GM21576 (cell line): Measurements from ENCODE around the gene UST.
"Not testable (repeated sequence)": the region's sequence is repeated elsewhere in the genome, so short reads cannot be mapped to it uniquely, and the experiment has no call there.

ENCODE experiments used
- ATAC-seq: cut with Tn5 transposase; IDR thresholded peaks from one replicate; pipeline ENCODE4 v1.9.1; 2021; ENCODE audit warnings: mild to moderate bottlenecking, moderate library complexity; ENCODE audit not compliant: unreplicated experiment

The UST gene

DNA sequence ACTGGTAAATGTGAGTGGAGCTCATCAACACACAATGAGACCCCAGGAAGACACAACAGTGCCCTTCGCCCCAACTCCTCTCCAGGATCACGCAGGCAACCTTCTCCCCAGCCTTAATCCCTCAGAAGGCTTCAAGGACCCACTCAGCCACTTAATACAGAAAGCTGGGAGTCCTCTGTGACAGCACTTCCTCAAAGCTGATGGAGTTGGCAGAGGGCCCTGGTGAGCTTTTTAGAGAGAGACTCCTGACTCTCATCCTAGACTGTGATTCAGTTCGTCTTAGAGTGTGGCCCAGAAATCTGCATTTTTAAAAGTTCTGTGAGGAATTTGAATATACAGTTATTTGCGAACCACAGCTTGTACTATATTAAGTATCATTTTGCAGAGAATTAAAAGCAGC is 187.7 kb downstream of the UST start:
- ATAC-seq = no peak

DNA sequence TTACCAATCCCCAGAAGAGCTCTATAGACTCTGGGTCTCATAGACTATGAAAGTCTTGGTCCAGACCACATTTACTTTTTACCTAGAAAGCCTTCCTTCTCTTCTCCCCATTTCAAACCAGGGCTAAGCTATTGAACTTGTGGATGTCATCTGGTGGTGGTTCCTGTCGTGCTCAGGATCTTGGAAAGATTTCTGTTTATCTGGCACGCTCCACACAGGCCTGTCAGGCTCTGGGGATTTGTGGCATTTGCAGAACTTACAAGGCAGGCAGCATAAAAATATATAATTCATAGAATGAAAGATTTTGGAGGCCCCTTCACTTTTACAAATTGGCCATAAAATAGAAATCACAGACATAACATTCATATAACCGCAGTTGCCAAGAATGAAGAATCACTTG is 188.1 kb downstream of the UST start:
- ATAC-seq = no peak

DNA sequence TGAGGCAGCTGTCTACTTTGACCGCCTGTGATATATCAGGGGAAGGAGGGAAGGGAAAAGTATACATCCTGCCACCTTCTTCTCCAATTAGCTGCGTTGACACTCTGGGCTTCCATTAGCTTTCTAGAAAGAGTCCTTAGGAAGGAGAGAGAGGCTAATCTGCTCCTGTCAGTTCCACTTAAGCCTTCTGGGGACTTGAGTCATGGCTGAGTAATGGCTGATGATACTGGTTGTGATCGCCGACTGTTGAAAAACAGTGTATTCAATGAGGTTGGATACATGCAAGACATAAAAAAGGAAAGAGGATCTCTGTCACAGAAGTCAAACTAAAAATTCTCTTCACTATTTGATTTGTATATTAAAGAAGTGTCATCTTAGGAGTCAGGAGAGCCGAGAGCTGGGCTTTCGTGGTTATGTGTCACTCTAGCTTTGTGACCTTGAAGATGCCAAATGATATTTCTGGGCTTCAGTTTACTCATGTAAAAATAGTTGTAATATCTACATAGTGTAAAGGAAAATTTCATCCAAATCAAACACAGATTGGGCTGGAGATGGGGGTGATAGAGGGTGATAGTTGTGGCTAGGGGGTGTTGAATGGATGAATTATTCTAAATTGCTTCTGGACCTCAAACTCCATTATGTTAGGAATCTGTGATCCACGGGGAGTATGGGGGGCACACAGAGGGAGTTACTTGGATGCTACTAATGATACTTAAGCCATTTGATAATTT is 189.0 kb downstream of the UST start:
- no peak for ATAC-seq

DNA sequence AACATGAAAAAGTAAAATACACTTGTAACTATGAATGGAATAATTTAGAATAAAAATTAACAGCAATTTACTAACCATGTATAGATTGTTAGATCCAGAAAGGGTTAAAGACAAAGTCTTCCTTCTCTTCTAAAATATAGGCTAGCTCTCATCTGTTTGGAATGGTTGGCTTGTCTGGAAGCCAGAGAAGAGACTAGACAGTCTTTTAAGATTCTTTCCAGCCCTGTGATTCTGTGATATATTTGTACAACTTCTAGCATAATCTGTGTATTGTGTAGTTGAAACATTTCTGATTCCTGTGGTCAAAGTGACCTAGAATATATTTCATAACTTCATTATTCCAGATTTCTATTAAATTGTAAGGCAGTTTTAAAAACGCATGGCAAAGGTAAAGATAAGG is 196.6 kb downstream of the UST start:
- ATAC-seq = no peak

DNA sequence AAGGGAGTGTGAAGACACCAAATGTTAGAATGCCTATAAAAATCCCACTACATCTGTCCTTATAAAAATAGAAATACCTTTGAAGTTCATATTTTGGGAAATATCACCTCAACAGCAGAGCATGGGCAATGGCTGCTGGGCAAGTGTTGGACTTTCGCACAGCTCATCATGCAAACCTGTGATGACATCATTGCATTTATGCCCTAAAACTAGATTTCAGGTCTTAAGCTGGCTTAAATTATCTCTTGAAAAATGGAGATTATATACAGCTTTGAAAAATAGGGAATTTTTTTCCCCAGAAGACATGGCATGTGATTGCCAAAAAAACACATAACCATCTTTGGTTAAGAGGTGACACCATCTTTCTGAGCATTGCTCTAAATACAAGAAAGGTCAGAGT is 197.8 kb downstream of the UST start:
- ATAC-seq = no peak

DNA sequence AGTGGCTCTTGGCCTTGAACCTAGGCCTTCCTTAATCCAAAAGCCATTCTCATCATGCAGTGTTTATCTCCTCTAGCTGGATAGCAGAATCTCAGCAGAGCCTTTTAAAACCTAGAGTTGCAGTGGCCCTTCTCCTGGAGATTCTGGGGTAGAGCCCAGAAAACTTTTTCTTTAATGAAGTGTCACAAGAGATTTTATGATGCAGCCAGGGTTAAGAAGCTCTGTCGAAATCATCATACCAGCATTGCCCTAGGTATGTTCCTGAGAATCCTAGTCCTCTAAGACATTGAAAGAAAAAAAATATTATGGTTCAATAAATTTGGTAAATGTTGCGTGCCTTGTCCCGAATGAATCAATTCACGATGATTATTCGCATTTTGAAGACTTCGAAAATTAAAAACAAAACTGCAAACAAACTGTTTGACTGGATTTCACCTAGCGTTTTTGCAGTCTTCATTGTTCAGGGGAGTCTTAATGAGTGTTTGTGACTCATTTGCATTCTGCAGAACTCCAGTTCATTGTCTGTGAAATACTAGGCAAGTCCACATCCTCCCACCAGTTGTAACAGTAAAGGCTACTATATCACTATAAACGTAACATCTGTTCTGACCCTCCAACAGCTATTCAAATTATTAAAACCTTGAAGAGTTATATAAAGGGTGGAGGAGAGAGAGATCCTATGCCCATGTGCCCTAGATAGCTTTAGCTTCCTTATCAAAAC is 198.6 kb downstream of the UST start:
- ATAC-seq = no peak

DNA sequence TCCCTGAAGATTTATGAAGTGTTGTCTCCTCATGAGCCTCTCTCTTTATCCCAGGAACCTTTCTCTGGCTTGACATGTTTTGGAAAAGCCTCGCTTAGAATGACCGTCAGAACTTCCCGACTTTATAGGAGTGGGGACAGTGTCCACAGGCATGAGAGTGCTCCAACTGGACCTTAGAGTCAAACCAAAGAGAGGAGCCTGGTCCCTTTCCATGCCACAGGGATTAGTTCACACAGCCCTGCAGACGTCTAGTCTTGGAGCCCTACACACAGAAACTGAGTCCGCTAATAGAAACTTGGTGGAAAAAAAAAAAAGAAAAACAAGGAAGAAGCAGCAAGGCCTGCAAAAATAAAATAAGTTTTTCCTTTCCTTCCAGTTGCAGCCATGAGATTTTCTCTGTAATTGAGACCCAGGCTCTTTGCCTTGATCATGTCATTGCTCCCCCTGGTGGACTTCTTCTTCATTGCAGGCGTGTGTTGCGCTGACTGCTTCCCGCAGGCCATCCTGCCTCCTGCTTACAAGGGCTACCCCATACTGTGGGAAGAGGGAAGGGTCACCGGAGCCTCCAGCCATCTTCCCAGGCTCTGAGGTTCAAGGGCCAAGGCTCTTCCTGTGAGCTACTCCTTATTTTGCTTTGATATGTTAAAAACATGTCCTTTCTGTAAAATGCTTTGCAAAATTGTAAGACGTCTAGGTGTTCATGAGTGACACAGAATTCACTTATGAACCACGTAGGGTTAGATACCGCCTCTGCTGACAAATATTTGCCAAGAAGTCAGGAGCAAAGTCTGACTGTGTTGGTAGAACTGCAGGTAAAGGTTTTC is 201.0 kb downstream of the UST start:
- no peak for ATAC-seq

DNA sequence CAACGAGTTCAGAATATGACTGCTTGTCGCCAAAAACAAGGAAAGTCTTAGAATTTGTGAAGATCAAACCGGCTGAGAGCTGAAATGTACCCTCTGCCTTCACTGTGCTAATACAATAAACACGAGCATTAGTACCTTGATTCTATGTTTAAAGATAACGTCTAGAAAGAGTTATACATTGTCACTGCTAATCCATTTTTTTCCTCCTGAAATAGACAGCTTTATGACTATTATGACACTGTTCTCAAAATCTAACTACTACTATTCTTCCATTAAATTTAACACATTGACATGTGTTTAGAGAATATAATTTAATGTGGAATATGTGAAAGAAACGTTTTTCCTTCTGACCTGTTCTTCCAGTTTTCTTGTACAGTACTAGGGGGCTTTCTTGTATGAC is 204.8 kb downstream of the UST start:
- no peak for ATAC-seq

DNA sequence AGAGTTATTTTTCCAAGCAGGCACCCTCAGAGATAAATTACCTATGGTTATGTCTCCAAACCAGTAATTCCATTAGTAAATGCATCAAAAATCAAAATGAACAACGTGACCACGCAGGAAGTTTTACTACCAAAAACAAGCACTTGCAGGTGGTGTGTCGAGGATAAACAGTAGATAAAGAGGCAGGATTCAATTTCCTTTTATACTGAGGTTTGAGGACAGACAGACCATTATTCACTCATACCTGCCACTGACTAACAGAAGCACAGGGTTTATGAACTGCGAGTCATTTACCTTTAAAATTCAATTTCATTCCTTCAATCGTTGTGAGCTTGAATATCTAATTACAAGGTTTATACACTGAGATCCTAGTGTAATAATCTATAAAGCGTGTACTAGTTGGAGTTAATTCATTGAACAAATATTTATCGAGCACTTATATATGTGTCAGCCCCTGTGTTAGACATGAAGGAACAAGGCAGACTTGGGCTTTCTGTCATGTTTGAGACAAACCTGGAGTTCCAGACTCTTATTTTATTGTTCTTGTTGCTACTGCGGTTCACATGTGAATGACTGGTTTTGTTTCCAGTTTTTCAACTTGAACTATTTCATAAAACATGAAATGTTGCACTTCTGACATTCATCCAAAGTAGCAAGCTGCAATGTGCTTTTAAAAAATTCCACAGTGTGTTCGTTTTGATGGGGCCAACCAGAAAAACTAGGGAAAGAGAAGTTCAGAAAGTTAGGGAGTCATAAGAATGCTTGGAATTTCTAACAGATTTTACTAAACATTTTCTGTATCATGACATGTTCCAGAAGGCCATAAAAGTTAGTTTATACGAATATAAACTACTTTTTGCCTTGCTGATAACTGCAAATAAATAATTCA is 205.6 kb downstream of the UST start:
- no peak for ATAC-seq

DNA sequence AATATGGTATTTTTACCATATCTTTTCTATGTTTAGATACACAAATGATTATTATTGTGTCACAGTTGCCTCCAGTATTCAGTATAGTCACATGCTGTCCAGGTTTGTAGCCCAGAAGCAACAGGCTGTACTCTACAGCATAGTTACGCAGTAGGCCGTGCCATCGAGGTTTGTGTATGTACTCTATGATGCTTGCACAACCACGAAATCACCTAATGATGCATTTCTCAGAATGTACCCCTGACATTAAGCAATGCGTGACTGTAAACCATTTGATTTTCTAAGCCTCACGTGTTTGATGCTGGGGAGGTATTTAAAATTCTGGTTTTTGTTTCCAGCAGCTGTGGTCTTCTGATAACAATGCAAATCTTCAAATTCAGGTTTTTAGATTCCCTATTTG is 207.6 kb downstream of the UST start:
- no peak for ATAC-seq

DNA sequence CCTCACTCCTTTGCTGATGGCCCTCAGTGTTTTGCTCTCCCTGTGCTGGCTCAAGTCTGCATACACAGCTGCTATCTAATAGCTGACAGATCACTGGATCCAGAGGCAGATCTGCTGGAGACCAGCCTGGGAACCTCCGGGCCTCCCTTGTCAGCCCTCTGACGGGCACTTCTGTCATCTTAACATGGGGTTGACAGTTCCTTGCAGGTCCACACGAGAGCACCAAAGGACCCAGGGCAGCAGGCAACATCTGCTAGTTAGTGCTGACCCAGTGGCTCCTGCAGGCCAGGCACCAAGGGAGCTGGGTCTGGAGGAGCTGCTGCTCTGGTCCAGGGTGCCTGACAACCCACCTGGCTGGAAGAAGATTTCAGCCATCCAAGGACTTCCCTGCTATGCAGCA is 208.1 kb downstream of the UST start:
- ATAC-seq = no peak

DNA sequence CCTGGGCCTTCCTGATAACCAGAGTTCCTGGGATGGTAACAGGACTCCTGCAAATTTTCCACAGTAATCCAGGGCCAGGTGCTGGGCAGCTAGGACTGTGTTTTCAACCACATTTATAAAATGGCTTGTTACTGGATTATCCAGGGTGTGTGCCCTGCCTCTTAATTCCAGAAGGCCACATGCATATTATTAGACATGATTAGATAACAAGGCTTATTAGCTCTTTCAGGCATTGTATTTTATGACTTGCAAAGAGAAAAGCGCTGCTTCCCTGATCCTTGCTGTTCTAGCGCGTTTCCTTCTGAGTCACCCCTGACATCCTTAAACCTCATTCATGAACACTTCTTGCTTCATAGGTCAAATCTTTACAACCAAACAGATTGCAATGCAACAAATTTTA is 208.6 kb downstream of the UST start:
- ATAC-seq = no peak

DNA sequence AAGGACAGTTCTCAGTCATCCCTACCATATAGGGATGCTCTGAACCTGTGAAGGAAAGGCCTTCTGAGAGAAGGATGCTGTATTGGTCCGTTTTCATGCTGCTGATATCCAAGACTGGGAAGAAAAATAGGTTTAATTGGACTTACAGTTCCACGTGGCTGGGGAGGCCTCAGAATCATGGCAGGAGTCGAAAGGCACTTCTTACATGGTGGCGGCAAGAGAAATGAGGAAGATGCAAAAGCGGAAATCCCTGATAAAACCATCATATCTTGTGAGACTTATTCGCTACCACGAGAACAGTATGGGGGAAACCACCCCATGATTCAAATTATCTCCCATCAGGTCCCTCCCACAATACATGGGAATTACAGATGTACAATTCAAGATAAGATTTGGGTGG is 209.3 kb downstream of the UST start:
- not testable (repeated sequence) for ATAC-seq

DNA sequence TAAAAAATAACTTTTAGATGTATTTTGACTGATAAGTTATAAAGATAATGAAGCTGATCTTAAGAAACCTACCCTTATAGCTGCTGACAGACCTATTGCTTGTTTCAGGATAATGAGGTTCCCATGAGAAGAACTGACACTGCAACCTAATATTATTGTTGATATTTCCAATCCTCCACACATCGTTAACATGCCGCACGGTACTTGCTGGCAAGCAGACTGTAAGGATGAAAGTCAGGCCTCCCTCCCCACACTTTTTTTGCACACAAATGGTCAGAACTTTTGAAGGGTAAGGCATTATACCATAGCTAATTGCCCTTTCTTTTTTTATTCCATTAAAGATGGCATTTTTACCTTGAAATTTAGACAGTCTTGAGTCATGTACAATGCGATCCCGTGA is 210.9 kb downstream of the UST start:
- ATAC-seq = no peak

DNA sequence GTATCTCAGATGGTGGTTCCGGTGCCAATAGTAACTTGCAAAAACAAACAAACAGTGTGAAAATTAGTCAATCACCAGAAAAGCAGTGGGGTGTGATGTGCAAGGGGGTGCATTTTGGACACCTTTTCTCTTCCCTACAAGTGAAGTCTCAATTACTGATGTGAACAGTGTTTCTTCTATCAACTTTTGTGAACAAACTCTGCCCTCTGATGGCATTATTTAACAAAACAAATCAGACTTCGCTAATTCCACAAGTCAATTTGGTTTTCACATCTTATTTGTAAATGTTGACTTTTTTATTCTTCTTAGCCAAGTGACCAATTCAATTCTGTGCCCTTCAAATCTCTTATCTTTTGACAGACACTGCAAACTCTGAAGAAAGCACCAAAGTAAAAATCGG is 212.2 kb downstream of the UST start:
- ATAC-seq = no peak

DNA sequence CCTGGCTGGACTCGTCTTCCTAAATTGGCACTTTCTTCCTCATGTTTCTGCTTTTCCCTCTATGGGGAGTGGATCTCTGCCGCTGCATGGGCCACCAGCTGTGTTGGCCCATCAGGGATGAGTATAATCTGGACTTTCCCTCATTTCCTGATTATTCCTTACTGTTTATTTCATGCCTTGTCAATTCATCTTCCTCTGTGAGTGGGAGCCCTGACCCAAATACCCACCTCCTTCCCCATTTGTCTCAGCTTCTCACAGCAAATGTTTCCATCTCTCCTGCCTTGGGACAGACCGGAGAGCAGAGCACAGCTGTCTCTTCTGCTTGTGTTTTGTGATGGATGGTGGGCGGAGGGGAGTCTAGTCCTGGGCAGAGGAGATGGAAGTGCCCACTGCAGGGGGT is 212.7 kb downstream of the UST start:
- ATAC-seq = no peak

DNA sequence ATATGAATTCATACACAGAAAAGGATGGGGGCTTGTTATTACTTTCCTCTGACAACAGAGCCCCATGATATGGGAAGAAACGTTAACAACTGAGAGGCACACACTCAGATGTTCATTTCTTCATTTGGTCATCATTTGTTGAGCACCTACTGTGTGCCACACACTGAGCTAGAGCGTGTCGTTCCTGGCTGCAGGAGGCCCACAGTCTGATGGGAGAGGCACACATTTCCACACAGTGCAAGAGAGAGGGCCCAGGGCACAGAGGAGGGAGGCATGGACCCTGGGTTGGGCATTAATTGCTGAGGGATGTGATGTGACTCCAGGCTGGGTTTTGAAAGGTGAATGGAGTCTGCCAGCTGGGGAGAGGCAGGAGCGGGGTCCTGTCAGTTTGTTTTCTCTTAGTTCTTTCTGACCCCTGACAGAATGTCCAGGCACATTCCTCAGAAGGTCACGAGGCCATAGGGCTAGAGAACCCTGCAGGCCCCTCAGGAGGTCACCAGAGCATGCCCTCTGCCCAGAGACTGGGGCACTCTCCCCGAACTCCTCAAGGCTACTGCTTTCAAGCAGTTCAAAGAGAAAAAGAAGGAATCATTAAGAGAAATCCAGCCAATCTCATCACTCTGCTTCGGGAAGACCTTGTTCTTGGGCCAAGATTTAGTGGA is 216.2 kb downstream of the UST start:
- ATAC-seq = no peak

DNA sequence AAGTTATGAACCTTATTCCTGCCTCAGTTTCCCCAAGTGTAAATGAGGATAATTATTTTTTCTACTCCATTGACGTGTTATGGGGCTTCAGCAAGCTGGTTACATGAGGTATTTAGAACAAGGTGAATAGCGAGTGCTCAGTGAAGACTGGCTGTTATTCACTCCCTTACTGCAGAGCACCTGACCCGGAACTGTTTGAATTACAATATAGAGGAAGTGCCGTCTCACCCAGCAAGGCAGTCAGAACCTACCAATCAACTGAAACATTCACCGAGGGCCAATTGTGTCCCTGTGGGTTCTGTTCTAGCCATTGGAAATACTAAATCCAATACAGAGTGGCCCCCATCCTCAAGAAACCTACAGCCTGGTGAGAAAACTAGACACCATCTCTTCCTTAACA is 216.9 kb downstream of the UST start:
- no peak for ATAC-seq

DNA sequence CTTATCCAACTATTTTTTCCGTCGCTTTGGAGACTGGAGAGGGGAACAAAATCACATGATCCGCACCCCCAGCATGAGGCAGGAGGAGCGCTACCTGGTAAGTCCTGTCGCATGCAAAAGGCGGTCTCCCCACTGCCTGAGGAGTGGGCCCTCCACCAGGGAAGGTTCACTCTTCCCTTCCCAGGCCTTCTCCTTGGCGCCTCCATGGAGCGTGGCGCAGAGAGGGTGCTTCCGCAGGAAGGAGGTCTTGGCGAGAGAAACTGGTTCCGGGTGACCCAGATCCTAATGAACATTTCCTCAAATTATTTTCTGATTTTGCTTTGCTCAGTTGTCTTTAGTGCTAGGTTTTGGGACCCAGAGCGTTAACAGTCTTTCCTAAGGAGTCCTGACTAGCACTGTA is 217.6 kb downstream of the UST start:
- ATAC-seq = no peak

DNA sequence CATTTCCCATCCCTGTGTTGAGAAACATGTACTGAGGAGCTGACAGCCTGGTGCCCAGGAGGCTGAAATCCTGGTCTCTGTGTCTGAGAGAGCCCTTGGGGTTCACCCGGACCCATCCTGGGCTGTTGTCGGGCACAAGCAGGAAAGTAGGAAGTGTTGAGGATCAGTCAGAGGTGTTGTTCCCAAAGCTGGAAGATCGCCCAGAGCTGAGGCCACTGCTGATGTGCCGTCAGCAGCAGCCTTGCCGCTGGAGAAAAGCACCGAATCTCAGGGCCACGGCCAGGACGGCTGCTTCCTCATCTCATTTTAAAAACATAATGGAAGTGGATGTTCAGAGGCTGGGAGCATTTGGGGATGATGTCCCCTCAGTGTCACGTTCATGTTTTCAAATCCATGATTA is 218.5 kb downstream of the UST start:
- ATAC-seq = no peak
